ENCODE measurements around the gene BANP.
"Not testable (repeated sequence)": the region's sequence is repeated elsewhere in the genome, so short reads cannot be mapped to it uniquely, and the experiment has no call there.

Gene BANP

DNA sequence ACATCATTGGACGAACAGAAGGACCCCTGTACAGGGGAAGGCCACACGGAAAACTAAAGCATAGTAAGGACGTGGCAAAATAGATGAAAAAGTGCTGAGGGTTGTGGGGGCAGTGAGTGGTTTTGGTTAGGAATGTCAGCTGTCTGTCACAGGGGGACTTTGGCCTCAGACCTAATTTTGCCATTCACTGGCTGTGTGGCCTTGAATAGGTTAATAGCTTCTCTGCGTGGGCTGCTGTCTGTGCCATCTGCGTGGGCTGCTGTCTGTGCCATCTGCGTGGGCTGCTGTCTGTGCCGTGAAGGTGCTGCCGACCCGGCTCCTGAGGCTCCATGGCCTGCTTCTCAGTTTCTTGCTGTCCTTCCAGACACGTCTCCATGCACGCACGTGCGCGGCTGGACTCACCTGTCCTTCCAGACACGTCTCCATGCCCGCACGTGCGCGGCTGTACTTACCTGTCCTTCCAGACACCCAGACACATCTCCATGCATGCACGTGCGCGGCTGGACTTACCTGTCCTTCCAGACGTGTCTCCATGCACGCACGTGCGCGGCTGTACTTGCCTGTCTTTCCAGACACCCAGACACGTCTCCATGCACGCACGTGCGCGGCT, 47.1 kb downstream of the BANP start:
- DNase-seq = not testable (repeated sequence)

DNA sequence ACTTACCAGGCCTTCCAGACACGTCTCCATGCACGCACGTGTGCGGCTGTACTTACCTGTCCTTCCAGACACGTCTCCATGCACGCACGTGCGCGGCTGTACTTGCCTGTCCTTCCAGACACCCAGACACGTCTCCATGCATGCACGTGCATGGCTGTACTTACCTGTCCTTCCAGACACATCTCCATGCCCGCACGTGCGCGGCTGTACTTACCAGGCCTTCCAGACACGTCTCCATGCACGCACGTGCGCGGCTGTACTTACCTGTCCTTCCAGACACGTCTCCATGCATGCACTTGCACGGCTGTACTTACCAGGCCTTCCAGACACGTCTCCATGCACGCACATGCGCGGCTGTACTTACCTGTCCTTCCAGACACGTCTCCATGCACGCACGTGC, 47.8 kb downstream of the BANP start:
- DNase-seq = not testable (repeated sequence)

DNA sequence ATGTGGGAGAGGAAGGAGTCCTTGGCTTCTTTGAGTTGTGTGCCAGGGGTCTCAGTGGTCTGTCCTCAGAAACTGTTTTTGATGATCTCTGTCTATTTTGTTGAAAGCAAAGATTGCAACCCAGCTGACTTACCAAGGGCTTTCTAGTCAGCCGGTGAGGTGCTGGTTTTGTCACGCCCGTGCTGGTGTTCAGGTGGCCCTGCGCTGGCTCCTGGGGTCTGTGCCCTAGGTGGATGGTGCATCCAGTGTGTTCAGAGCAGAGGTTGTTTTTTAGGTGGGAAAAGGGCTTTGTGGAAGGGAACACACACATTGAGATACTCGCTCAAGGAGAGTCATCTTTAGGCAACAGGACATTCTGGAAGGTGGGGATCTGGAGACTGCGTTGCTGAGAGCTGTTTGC, 51.0 kb downstream of the BANP start:
- no peak for DNase-seq

DNA sequence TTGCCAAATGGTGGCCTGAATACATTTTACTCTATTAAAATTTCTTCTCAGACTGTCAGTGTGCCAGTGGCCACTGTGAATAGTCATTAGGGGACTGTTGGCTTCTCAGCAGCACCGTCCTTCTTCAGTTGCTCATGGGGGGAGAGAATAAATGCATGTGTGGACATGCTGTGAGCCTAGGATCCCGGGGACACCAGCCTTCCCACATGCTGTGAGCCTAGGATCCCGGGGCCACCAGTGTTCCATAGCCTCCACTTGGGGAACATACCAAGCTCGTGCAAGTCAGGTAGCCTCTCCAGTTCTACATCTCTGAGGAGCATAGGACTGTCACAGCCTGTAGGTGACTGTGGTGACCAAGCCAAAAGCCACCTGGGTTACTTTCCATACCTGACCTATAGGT, 51.5 kb downstream of the BANP start:
- DNase-seq = no peak

DNA sequence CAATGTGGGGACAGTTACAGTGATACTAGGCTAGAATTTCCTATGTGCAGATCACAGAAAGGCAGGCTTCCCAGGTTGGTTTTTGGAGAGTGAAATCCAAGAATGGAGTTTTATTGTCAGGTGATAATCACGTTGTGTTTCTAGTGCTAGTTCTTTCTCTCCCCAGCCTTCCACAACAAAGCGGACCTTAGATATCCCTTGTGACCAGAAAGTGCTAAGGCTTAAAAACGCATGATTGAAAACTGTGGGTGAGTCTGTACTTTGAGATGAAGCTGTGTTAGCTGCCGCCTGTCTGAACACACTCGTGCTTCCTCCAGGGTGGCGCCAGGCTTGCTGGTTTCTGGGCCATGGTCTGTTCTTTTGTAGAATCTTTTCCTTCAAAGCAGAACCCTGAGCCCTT, 52.1 kb downstream of the BANP start:
- DNase-seq = no peak

DNA sequence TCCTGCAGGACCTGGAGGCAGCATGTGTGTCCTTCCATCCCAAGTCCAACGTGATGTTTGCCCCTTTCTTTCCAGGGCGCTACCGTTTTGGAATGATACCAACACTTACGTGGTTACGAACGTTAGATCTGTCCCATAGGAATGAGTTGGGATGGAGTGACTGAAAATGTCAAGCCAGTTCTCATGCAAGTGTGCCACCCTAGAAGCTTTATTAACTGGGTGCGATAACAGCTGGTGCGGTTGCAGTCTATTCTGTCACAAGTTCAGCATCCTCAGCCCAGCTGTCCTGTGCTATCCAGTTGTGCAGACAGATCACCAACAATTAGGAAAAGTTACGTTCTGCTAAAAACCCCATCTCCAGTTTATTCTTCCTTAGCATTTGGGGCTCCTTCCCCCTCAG, 52.5 kb downstream of the BANP start:
- DNase-seq = no peak

DNA sequence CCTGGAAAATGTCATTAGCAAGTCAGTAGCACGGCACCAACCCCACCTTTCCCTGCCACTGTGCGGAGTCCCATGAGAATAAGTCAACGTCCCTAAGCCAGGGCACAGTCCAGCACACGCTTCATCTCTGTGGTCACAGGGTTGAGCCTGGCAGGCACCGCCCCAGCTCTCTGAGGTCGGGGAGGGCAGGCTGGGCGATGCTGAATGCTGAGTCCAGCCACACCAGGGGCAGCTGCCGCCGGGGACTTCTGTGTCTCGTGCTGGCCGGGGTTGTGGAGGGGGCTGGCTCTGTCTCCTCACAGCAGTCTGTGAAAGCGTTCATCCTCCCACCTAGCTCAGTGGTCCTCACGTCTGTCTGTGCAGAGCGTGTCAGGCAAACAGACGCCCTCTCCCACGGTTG, 53.2 kb downstream of the BANP start:
- no peak for DNase-seq

DNA sequence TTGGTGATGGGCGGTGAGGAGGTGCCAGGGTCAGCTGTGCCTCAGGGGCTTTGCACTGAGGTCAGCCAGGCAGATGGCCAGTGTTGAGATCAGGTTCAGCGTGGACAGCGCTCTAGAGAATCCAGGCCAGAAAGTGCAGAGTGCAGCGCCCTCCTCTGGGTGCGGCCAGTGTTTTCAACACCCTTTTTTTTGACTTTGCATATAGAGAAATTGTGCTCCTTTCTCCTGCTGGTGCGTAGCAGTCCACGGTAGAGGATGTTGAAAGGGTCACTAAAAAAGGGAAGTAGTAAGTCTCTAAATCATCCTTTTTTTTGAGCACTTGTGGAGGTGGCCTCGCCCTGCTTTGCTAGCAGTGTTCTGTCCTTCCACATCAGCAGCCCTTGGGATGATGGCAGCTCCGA, 53.9 kb downstream of the BANP start:
- peak; percentile 79 for DNase-seq

DNA sequence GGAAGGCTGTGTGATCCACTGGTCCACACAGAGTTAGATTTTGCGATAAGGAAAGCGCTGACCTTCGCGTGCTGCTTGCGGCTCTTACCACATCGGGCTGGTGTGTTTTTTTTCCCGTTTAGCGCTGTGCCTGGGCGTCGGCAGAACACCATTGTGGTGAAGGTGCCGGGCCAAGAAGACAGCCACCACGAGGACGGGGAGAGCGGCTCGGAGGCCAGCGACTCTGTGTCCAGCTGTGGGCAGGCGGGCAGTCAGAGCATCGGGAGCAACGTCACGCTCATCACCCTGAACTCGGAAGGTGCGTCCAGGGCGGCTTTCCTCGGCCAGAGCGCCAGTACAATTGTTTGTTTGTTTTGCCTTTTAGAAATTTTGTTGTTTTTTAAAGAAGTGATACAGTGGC, 54.7 kb downstream of the BANP start:
- DNase-seq = peak; percentile 27

DNA sequence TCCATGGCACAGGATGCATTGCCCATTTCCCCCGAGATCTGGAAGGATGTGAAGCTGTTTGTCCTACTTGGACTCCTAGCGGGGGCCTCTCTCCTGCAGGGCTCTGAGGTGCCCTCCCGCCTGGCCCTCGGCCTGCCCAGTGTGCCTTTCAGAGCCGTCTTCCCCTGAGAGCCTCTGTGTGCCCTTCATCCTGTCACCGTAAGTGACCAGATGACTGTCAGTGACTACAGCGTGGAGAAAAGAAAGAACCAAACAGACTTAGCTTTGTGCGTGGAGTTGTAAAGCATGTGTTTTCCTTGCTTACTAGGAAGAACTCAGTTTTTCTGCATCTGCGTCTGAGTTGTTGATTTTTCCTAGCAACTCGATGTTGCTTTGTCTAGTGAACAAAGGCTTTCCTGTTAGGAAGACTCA, 56.1 kb downstream of the BANP start:
- no peak for DNase-seq

DNA sequence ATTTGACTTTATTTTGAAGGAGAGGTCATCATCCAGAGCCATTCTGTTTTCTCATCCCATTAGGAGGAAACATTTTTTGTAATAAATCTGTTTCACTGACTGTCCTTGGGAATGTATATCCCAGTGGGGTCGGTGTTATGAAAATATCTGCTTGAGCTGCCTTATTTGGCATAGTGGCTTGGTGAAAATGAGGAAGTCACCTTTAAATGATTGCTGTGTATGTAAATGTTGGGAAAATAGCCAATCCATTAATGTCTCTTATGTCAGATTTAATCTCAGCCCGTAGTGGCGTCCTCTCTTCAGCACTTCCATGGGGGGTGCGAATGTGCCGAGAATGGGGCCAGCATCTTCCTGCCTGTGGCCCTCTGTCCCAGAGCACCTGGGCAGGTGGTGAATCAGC, 57.6 kb downstream of the BANP start:
- DNase-seq = peak; percentile 43

DNA sequence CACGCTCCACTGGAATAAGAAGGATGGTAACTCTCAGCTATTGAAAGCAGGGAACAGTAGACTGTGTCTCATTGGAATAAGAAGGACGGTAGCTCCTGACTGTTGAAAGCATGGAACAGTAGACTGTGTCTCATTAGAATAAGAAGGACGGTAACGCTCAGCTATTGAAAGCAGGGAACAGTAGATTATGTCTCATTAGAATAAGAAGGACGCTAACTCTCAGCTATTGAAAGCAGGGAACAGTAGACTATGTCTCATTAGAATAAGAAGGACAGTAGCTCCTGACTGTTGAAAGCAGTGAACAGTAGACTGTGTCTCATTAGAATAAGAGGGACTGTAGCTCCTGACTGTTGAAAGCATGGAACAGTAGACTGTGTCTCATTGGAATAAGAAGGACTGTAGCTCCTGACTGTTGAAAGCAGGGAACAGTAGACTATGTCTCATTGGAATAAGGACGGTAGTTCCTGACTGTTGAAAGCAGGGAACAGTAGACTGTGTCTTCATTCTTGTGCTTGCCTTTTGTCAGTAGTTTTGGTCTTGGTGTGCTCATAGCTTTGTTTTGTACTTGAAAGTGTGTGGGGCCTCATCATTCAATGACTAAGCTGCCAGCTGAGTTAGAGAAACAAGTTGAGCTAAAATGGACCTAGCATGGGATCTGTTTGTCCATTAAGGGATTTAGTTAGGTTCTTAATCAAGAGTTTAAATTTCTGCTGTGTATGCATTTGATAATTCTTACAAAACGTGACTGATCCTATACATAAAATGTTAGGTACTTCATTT, 58.5 kb downstream of the BANP start:
- DNase-seq = no peak

DNA sequence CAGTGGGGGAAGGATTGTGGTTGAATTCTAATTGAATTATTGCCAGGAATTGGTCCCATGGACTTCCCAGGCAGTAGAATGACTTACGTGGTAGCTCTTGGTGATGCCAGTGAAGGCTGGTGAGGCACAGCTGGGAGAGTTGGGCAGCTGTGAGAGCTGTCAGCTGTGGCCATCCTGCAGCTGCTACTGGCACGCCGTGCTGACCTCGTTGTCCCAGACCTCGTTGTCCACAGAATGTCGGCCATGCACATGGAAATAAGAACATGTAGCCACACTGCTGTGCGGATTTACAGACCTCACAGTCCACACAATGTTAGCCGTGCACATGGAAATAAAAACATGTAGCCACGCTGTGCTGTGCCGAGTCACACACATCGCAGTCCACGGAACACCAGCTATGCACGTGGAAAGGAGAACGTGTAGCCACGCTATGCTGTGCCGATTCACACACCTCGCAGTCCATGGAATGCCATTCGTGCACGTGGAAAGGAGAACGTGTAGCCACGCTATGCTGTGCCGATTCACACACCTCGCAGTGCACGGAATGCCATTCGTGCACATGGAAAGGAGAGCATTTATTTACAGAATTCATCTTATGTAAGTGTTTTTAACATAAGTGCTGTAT, 59.2 kb downstream of the BANP start:
- DNase-seq = no peak

DNA sequence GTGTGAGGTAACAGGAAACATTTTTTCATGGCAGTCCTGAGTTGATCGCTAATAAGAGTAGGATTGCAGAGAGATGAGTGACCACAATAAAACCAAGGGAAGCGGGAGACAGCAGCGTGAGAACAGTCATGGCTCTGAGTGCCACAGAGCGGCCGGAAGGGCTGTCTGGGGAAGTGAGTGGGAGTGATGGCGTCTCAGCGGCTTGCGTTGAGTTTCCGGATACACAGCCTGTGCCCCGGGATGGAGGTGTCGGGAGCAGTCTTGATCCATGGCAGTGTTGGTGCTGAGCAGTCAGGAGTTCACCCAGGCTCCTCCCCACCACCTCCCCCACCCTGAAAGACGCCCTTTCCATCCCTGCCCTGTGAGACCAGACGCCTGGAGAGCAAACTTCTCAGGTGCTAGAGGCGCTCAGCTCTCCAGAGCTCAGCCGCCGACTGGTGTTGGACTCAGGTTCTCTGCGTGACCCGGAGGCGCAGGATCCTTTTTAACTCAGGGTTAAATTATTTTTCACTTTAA, 59.8 kb downstream of the BANP start:
- DNase-seq = no peak

DNA sequence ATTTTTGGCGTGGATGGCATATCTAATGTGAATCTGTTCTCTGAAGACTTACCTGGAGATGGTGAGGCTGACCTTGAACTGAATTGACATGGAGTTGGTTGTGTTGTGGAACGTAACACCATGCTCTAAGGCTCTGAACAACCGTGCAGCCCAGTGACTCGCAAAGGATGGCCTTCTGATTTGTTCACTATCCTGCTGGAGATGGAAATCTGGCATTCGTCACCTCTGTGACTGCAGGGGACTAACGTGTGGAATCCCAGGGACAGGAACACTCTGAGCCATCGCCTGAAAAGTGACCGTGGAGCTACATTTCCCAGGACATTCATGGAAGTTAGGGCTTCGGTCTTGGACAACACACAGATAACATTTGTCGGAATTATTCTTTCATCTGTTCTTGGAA, 61.1 kb downstream of the BANP start:
- DNase-seq = no peak

DNA sequence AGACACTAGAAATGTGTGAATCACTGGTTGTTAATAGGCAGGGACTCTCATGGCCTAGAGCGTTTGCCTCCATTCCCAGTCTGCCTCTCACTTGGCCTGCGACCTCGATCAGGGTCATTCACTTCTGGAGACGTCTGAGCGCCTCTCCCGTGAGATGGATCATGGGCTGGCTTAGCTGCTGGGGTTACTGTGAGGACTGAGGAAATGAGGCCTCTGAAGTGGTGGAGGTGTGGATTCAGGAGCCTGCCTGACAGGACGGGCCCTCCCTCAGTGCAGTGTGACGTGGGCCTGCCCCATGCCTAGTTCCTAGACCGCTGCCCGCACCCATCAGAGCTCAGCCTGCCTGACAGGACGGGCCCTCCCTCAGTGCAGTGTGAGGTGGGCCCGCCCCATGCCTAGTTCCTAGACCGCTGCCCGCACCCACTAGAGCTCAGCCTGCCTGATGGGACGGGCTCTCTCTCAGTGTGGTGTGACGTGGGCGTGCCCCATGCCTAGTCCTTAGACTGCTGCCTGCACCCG, 61.9 kb downstream of the BANP start:
- no peak for DNase-seq

DNA sequence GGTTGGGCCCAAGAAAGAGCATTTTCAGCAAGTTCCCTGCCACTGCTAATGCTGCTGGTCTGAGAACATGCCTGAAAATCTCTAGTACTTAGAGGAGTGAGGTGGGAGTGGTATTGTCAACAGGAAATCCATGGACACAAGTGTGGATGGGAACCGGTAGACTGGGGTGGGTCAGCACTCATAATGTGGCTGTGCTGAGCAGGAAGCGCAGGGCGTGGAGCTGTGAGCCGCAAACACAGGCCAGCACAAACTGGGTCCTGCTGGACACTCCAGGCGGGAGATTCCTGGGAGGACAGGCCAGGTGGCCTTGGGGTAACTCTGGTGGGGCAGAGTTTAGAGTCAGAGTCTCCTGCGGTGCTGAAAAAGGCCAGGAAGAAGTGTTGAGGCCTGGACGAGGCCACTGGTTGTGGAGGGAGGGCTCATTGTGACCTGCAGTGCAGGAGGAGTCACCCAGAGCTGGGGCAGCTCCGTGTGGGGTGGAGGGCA, 62.6 kb downstream of the BANP start:
- DNase-seq = no peak

DNA sequence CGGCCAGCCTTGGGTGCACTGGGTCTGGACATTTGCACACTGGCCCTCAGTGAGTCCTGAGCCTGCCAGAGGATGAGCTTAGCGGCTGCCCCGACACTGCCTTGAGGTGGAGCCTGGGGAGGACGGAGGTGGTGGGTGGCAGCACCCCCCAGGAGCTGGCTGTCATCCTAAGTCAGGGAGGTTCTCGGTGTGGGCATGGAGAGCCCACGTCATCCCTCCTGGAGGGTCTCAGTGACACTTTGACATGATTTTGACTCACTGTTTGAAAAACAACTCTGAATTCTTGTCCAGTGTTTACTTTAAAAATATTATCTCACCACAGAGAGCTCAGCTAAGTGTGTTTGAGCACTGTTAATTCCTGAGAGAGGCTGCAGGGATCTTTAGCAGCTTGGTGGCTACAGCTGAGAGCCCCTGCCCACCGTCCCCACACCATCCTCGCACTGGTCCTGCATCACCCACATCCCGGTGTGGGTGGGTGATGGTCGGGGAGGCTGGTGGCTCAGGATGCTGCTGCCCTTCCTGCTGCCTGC, 63.1 kb downstream of the BANP start:
- DNase-seq = no peak

DNA sequence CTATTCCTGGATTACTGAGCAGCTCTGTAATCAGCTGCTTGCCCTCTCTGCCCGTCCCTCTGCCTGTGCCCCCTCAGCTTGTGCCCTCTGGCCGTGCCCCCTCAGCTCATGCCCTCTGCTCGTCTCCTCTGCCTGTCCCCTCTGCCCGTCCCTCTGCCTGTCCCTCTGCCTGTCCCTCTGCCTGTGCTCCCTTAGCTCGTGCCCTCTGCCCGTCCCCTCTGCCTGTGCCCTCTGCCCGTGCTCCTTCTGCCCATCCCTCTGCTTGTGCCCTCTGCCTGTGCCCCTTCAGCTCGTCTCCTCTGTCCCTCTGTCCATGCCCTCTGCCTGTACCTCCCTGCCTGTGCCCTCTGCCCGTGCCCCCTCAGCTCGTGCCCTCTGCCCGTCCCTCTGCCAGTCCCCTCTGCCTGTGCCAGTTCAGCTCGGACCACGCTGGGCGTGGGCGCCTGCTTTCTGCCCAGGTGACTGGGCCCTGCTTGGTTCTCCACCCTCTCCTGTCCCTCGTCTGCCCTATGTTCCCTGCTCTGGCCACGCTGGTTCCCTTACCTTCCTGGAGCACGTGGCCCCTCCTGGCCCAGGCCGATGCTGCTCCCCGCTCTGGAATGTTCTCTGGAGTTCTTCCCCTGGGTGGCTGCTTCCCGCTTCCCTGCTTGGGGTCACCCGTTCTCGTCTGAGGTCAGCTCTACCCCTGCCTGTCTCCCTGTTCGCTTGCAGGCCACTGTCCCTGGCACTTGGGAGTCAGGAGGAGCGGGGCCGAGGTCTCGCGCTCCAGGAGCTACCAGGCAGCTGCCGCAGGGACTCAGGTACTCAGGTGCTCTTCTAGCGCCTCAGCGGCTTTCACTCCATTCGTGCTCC, 63.9 kb downstream of the BANP start:
- DNase-seq = no peak

DNA sequence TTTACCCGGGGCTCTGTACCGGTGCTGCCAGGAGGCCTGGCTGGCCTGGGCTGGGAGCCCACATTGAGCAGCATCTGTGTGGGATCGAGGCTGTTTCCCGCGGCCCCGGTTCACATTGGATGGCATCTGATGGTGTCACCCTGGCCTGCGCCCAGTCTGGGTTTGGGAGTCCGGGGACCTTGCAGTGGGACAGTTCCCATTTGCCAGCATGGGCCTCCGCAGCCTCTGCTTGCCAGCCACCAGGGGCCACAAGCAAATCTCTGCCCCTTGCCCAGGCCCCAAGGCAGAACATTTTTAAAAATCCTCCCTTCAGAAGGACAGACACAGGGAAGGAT, 64.5 kb downstream of the BANP start:
- no peak for DNase-seq

DNA sequence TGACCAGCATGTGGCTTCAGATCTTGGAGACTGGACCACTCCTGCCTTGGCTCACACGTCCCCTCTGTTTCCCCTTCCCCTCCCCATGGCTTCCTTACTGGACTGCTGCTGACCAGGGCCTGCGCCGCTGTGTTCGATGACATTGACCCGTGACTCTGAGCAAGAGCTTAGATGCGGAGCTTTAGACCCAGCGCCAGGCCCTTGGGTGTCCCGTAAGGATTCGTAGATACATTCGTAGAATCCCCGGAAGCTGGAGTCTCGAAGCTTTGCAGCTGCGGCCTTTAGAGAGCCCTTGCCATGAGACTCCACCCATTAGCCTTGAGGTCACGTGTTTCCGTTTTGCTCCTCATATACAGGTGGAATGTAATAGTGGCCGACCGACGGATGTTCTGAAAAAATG, 65.2 kb downstream of the BANP start:
- DNase-seq = not testable (repeated sequence)

DNA sequence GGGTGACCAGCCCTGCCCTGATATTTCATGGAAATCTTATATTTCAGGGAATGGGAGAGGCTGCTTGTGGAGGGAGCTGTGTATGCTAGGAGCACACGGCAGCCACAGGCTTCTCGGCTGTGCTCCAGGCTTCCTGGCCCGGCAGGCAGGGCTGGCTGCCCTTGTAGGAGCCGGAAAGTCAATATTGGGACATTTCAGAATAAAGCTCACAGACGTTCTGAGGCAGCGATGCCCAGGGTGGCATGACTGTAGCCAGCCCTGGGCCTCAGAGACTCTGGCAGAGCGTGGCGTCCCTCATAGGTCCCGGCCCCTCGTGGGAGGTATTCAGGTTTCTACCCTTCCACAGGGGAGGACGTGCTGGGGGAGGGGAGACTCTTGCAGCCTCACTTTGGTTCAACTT, 65.7 kb downstream of the BANP start:
- no peak for DNase-seq
